GM12878 (cell line): ENCODE results near the gene MAML3. TPM values are rescaled to one million over a fixed set of nuclear protein-coding genes. Genes with fewer than 3 reads are reported as not detected.

Source experiments
- ATAC-seq: fragments of 200-7000 bp; cut with Tn5 transposase; 3 replicates; pipeline ENCODE4 v1.9.1; 2020; ENCODE audit warnings: mild to moderate bottlenecking, moderate library complexity
- BruUV-seq: library from RNA; stranded (reverse); fragments of 400-500 nt; replicated peaks from 2 replicates; lab custom pipeline; 2021; lab: Mats Ljungman, UMichigan
- CTCF ChIA-PET: fragments of 300-600 bp; sonication (Branson Sonifier 250); formaldehyde crosslinking; extraction: SDS; loops from one replicate; lab custom pipeline; 2021; ENCODE audit warnings: inconsistent platforms; lab: Yijun Ruan, JAX
- POLR2A ChIA-PET: fragments of 350-600 bp; formaldehyde crosslinking; extraction: SDS; loops from one replicate; lab custom pipeline; 2021; ENCODE audit warnings: inconsistent platforms; lab: Charles Lee
- RAD21 ChIA-PET: fragments of 300-600 bp; sonication (Branson Sonifier 250); formaldehyde crosslinking; loops from one replicate; lab custom pipeline; 2023; ENCODE audit warnings: antibody characterized with exemption; ENCODE audit not compliant: unreplicated experiment; lab: Charles Lee
- SMC1A ChIA-PET: fragments of 300-600 bp; sonication (Branson Sonifier 250); formaldehyde crosslinking; loops from one replicate; lab custom pipeline; 2023; ENCODE audit not compliant: unreplicated experiment, uncharacterized antibody; lab: Charles Lee
- DNase-seq: peaks from one replicate; pipeline ENCODE4 v3.0.0-alpha.2; 2011; ENCODE audit warnings: low read depth, low spot score
- FAIRE-seq: peaks from 3 replicates; lab custom pipeline; 2011; peaks lifted over from hg19 to GRCh38; lab: Jason Lieb, UNC
- H2AFZ ChIP-seq: 2 replicates; pipeline ENCODE4 v1.6.0; 2011; ENCODE audit warnings: low read depth, low read length, control low read depth; ENCODE audit not compliant: control insufficient read depth
- H3K27ac ChIP-seq: 2 replicates; pipeline ENCODE4 v1.5.1; 2011; ENCODE audit warnings: control low read depth; ENCODE audit not compliant: control insufficient read depth, insufficient read depth
- H3K27me3 ChIP-seq, 2 experiments: replicated peaks in 1 of 2; 2 replicates each; pipeline versions ENCODE4 v1.6.0 to v1.6.1; 2011; ENCODE audit warnings: low read length in 1 of 2; ENCODE audit not compliant: control insufficient read depth in 2 of 2, insufficient read depth in 2 of 2
- H3K36me3 ChIP-seq, 2 experiments: 2 replicates each; pipeline ENCODE4 v1.5.1; 2011; ENCODE audit warnings: low read length in 1 of 2; ENCODE audit not compliant: control insufficient read depth in 2 of 2, insufficient read depth in 2 of 2
- H3K4me1 ChIP-seq: 2 replicates; pipeline ENCODE4 v1.6.1; 2011; ENCODE audit warnings: mild to moderate bottlenecking, low read length, moderate library complexity, mixed read lengths; ENCODE audit not compliant: control insufficient read depth, insufficient read depth
- H3K4me2 ChIP-seq: 2 replicates; pipeline ENCODE4 v1.6.0; 2011; ENCODE audit warnings: control low read depth; ENCODE audit not compliant: control insufficient read depth, insufficient read depth
- H3K4me3 ChIP-seq: fragments of 200-600 bp; sonication (generic); 2 replicates; pipeline ENCODE4 v1.5.1; 2016
- H3K79me2 ChIP-seq: 2 replicates; pipeline ENCODE4 v1.6.0; 2011; ENCODE audit warnings: low read length; ENCODE audit not compliant: control insufficient read depth, insufficient read depth
- H3K9ac ChIP-seq: 2 replicates; pipeline ENCODE4 v1.8.0; 2011; ENCODE audit warnings: low read length, control low read depth, mixed read lengths; ENCODE audit not compliant: control insufficient read depth, insufficient read depth
- H3K9me3 ChIP-seq: replicated peaks from 3 replicates; pipeline ENCODE4 v1.5.1; 2011; ENCODE audit warnings: mild to moderate bottlenecking, low read length; ENCODE audit not compliant: control insufficient read depth, insufficient read depth
- H4K20me1 ChIP-seq: 2 replicates; pipeline ENCODE4 v1.6.0; 2011; ENCODE audit not compliant: control insufficient read depth, insufficient read depth
- EP300 ChIP-seq, 2 experiments: fragments of 150-350 bp in 1 of 2; IDR thresholded peaks; 2 replicates each; pipeline ENCODE4 v1.6.1; 2011 to 2012; ENCODE audit warnings: low read depth in 2 of 2, low read length in 2 of 2, borderline replicate concordance in 1 of 2, improper control_type of control experiment in 1 of 2, inconsistent platforms in 1 of 2; ENCODE audit not compliant: control insufficient read depth in 1 of 2
- HSF1 ChIP-seq: fragments of 150-350 bp; IDR thresholded peaks from 2 replicates; pipeline ENCODE4 v1.6.1; 2014; ENCODE audit warnings: mild to moderate bottlenecking, low read depth, low read length
- NR2C2 ChIP-seq: IDR thresholded peaks from 2 replicates; pipeline ENCODE4 v1.6.1; 2011; ENCODE audit warnings: borderline replicate concordance, low read depth; ENCODE audit not compliant: control insufficient read depth, insufficient read length
- RUNX3 ChIP-seq: IDR thresholded peaks from 2 replicates; pipeline ENCODE4 v1.6.1; 2012; ENCODE audit warnings: low read length, inconsistent platforms
- WGBS: methylation state at CpG from one replicate; pipeline ENCODE4 v1.1.6; 2016; ENCODE audit warnings: low lambda C conversion rate; ENCODE audit not compliant: insufficient replicate concordance, insufficient coverage; ENCODE audit errors: missing lambda C conversion rate; 5-methylcytosine and 5-hydroxymethylcytosine counted together
- in situ Hi-C: fragments of 300-500 bp; cut with MboI; formaldehyde crosslinking; loops from 9 replicates; pipeline ENCODE4 v1.14.3; 2018; ENCODE audit warnings: mixed read lengths
- intact Hi-C: fragments of 100-400 bp; cut with micrococcal nuclease; formaldehyde crosslinking; loops from one replicate; pipeline ENCODE4 v1.14.2; 2022; ENCODE audit not compliant: unreplicated experiment
- polyA plus RNA-seq, 11 experiments: library from polyadenylated mRNA; depleted of rRNA in 4 of 11; unstranded in 6 of 11; stranded (reverse) in 5 of 11; fragments of >200 nt; fragmentation: Nextera tagmentation in 4 of 11; fragmentation: Illumina TruSeq in 1 of 11; extraction: Ambion mirVana in 4 of 11; extraction: Trizol in 1 of 11; gene quantifications; 1 replicate in 1 of 11; 2 replicates in 10 of 11; pipeline versions ENCODE4 v1.2.1 to v1.2.3, GENCODE V29; 2011 to 2016; ENCODE audit warnings: inconsistent platforms in 2 of 11, missing spikeins in 2 of 11, low read depth in 1 of 11
- total RNA-seq, 4 experiments: library from RNA; depleted of rRNA in 3 of 4; stranded (reverse); fragments of >200 nt in 3 of 4; fragmentation: Illumina TruSeq in 1 of 4; extraction: Trizol in 1 of 4; gene quantifications; 2 replicates each; pipeline versions ENCODE4 v1.2.1 to v1.2.3, GENCODE V29; 2013 to 2021

The MAML3 gene
- total and polyA plus RNA-seq, 10 of the 15 experiments (the other 5 are each of a cell fraction or from before 2014, with no cell fraction given), result under 0.01 to 0.53 (median 0.06) TPM; not detected in 2

GRCh38 chr4:139839403-139840031 lies 314.5 kb downstream of the MAML3 start:
- in situ Hi-C loops, result no loop called here
- ChIA-PET CTCF (interaction anchor here (0.6 kb wide), 1 partner anchor 184 kb away, joined by 3 read pairs; no protein-coding TSS in a partner anchor), SMC1A (no interaction called here)

More at GRCh38 chr4:139839403-139840031, 314.5 kb downstream of the MAML3 start:
- Histone ChIP-seq H3K4me3 (no peak overlapping the region), H3K4me2 (no peak overlapping the region)
- no TSS peak for BruUV-seq
- no peak for ATAC-seq
- TF ChIP-seq RUNX3 (no peak), NR2C2 (no peak), HSF1 (no peak), EP300 (IDR thresholded peaks at IDR 0.05; ENCODE audit: borderline replicate concordance in 1 of 2, control insufficient read depth in 1 of 2, low read depth in 2 of 2, low read length in 2 of 2) (no peak)
- TF ChIP-seq, all 136 proteins: peak for 0
- H2AFZ ChIP-seq, result no peak overlapping the region
- FAIRE-seq, result no peak
- no peaks in the 10 kb centered on the region for H3K4me1 ChIP-seq
- DNase-seq, result no peak
- H4K20me1 ChIP-seq, result no peaks in the 10 kb centered on the region
- H3K9me3 ChIP-seq, result no peaks in the 10 kb centered on the region
- ChIA-PET POLR2A (no interaction called here), RAD21 (no interaction called here)
- intact Hi-C loops, result no loop called here
- H3K79me2 ChIP-seq, result no peaks in the 10 kb centered on the region
- H3K27ac ChIP-seq, result no peak overlapping the region
- WGBS, result 2% methylated on average over 6 of the region's 6 CpGs
- H3K27me3 ChIP-seq, result peaks cover 0 to 2% of the 10 kb centered on the region in 2 experiments; a peak in 2 of 4 replicates
- H3K9ac ChIP-seq, result no peak overlapping the region
- no peaks in the 10 kb centered on the region for H3K36me3 ChIP-seq
